Esophagus (tissue), 2 donors: ENCODE results near the gene SHMT1. TPM values are rescaled to one million over a fixed set of nuclear protein-coding genes. Genes with fewer than 3 reads are reported as not detected.

Experiments used
- H3K27ac ChIP-seq, 2 donors: one replicate each; pipeline ENCODE4 v1.5.1; 2013; ENCODE audit warnings: low read depth in 2 of 2, mild to moderate bottlenecking in 2 of 2, inconsistent platforms in 1 of 2, low read length in 1 of 2, moderate library complexity in 1 of 2
- H3K27me3 ChIP-seq, 2 donors: one replicate each; pipeline ENCODE4 v1.6.1; 2013; ENCODE audit warnings: low read length in 2 of 2, control low read depth in 1 of 2, mild to moderate bottlenecking in 1 of 2; ENCODE audit not compliant: insufficient read depth in 2 of 2, control insufficient read depth in 1 of 2
- H3K36me3 ChIP-seq, 2 donors: one replicate each; pipeline ENCODE4 v1.6.1; 2013; ENCODE audit warnings: low read length in 1 of 2; ENCODE audit not compliant: control insufficient read depth in 2 of 2, insufficient read depth in 2 of 2
- H3K4me1 ChIP-seq, 2 donors: one replicate each; pipeline ENCODE4 v1.6.1; 2013; ENCODE audit warnings: low read length in 1 of 2; ENCODE audit not compliant: control insufficient read depth in 2 of 2, insufficient read depth in 2 of 2
- H3K4me3 ChIP-seq, 2 donors: one replicate each; pipeline ENCODE4 v1.5.1; 2013; ENCODE audit warnings: low read length in 2 of 2, mild to moderate bottlenecking in 2 of 2, low read depth in 1 of 2, moderate library complexity in 1 of 2
- H3K9me3 ChIP-seq, 2 donors: one replicate each; pipeline ENCODE4 v1.6.1; 2013; ENCODE audit warnings: mild to moderate bottlenecking in 2 of 2, low read depth in 1 of 2, low read length in 1 of 2, moderate library complexity in 1 of 2; ENCODE audit not compliant: control insufficient read depth in 2 of 2, insufficient read depth in 1 of 2
- WGBS, 2 donors: extraction: QIAGEN DNeasy Blood & Tissue Kit; methylation state at CpG; one replicate each; pipeline ENCODE4 v1.1.7; 2013; 5-methylcytosine and 5-hydroxymethylcytosine counted together
- polyA plus RNA-seq, 2 donors: library from polyadenylated mRNA; stranded (reverse); fragments of 200-250 nt; gene quantifications; one replicate each; pipeline ENCODE4 v1.2.3, GENCODE V29; 2013
- donor health status: healthy with polysubstance abuse.
- donor health status: Bipolar disorder and iron deficiency.

Gene SHMT1
- polyA plus RNA-seq, 2 donors, result 70.8 to 73.6 TPM

DNA sequence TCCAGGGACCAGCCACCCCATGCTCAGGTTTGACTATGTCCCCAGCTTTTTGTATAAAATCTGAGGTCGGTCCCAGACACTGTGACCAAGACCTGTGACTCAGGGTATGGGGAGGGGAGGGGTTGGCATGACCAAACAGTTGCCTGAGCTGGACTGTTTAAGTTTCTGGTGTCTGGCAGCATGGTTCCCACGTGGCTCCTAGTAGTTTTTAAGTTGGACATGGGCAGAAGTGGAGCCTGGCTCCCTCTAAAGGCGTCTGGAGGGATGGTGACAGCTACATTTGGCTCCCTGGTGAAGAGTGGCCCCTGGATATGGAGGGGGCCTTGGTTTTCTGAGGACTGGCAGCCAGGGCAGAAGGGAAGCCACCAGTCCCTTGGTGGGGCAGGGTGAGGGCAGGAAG lies 40.3 kb downstream of the SHMT1 start:
- Histone ChIP-seq H3K4me3 (no peak overlapping the region), H3K27ac (no peak overlapping the region), H3K4me1 (peaks cover 4 to 7% of the 10 kb centered on the region in 2 donors), H3K9me3 (no peaks in the 10 kb centered on the region), H3K27me3 (no peaks in the 10 kb centered on the region), H3K36me3 (peaks cover 13 to 48% of the 10 kb centered on the region in 2 donors)
- WGBS, 2 donors, result 60 to 64% methylated on average over 3 of the region's 3 CpGs

DNA sequence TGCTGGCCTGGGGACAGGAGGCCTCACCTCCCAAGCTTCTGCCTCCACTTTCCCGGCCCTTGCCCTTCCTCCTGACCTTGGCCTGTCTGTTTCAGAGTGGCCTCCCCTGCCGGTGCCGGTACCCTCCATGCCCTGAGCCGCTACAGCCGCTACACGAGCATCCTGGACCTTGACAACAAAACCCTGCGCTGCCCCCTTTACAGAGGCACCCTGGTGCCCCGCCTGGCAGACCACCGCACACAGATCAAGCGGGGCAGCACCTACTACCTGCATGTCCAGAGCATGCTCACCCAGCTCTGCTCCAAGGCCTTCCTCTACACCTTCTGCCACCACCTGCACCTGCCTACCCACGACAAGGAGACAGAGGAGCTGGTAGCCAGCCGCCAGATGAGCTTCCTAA lies 40.8 kb downstream of the SHMT1 start:
- H3K36me3 ChIP-seq, result peaks cover 11 to 51% of the 10 kb centered on the region in 2 donors
- 91 to 92% methylated on average over 12 of the region's 12 CpGs for WGBS, 2 donors
- no peaks in the 10 kb centered on the region for H3K9me3 ChIP-seq
- no peaks in the 10 kb centered on the region for H3K27me3 ChIP-seq
- no peak overlapping the region for H3K4me3 ChIP-seq
- peaks cover 9 to 11% of the 10 kb centered on the region in 2 donors for H3K4me1 ChIP-seq
- H3K27ac ChIP-seq, result no peak overlapping the region

DNA sequence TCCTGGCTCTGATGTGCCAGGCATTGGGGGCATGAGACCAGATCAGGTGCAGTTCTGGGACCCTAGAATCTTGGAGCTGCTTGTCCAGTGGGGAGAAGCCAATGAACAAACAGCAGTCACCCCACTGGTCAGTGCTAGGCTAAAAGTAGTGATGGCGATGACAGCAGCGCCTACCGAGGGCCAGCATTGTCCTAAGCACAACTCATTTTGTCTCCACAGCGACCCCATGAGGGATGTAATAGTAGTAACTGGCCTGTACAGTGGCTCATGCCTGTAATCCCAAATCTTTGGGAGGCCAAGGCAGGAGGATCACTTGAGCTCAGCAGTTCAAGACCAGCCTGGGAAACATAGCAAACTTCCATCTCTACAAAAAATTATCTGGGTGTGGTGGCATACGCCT lies 42.0 kb downstream of the SHMT1 start:
- WGBS, 2 donors, result 74 to 78% methylated on average over 5 of the region's 5 CpGs
- H3K27ac ChIP-seq, result no peak overlapping the region
- no peaks in the 10 kb centered on the region for H3K27me3 ChIP-seq
- H3K36me3 ChIP-seq, result peaks cover 11 to 53% of the 10 kb centered on the region in 2 donors
- H3K4me3 ChIP-seq, result no peak overlapping the region
- H3K9me3 ChIP-seq, result no peaks in the 10 kb centered on the region
- H3K4me1 ChIP-seq, result peaks cover 12 to 17% of the 10 kb centered on the region in 2 donors

DNA sequence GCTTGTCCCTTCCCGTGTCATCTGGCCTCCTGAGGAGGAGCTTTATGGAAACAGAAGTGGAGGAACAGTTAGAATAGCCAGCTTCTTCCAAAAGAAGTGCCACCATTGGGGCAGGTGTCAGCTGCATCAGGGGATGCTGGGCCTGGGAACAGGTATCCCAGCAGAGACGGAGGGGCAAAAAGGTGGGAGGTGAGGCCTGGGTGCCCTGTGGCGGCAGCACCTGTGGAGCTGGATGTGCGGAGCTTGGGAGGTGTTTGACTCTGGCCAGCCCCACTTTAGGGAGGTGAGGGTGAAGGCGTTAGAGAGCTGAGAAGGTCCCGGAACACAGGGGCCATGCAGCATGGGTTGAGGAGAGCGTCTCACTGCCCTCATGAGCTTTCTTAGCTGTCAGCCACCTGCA lies 43.0 kb downstream of the SHMT1 start:
- Histone ChIP-seq H3K9me3 (no peaks in the 10 kb centered on the region), H3K4me1 (peaks cover 16 to 23% of the 10 kb centered on the region in 2 donors), H3K27ac (no peak overlapping the region), H3K4me3 (no peak overlapping the region), H3K27me3 (no peaks in the 10 kb centered on the region), H3K36me3 (peaks cover 11 to 51% of the 10 kb centered on the region in 2 donors)
- 81 to 85% methylated on average over 7 of the region's 7 CpGs for WGBS, 2 donors

DNA sequence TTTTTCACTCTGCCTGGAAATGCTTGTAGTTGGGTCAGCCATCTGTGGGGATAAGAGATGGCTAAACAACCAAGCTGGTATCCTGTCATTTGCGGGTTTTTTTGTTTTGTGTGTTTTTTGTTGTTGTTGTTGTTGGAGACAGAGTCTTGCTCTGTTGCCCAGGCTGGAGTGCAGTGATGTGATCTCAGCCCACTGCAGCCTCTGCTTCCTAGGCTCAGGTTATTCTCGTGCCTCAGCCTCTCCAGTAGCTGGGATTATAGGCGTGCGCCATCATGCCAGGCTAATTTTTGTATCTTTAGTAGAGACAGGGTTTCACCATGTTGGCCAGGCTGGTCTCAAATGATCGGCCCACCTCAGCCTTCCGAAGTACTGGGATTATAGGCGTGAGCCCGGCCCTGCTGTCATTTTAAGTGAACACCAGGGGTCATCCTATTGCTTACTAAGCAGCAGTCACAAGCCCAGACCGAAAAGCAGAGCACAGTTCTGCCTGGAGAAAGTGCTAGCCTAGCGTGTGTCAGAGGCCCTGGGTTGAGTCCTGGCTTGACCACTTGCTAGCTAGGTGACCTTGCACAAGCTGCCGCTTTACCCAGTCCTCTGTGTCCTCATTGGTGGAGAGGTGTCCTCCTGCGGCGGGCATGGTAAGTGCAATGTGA lies 43.6 kb downstream of the SHMT1 start:
- H3K4me3 ChIP-seq, result no peak overlapping the region
- 57 to 61% methylated on average over 13 of the region's 13 CpGs for WGBS, 2 donors
- no peaks in the 10 kb centered on the region for H3K27me3 ChIP-seq
- peaks cover 11 to 50% of the 10 kb centered on the region in 2 donors for H3K36me3 ChIP-seq
- no peak overlapping the region for H3K27ac ChIP-seq
- H3K9me3 ChIP-seq, result no peaks in the 10 kb centered on the region
- H3K4me1 ChIP-seq, result peaks cover 16 to 23% of the 10 kb centered on the region in 2 donors

DNA sequence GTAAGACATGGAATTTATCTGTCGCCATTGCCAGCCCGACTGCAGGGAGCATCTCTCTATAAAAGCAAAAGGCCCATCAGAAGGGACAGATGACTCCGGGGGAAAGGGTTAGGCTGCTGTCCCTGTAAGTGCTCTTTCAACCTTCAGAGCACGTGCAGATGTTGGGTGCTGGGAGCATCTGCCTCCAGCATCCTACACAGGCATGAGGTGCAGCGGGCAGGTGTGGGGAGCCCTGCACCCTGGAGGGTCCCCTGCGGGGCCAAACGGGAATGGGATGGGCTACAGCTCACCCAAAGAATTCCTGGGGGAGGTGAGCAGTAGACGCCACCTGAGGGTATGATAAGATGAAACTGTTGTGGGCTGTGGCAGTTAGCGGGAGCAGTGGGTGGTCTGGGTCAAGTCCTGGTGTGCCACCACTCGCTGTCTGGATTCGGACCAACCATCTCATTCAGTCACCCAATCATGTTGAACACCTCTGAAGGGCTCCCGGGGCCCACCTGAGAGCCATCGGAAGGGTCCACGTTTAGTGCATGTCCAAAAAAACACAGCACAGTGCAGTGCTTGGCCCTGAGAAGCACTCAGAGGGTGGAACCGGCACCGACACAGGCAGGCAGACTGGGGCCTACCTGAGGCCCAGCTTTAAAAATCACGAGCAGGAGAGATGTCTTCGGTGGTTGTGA lies 44.4 kb downstream of the SHMT1 start:
- Histone ChIP-seq H3K27ac (no peak overlapping the region), H3K4me3 (no peak overlapping the region), H3K9me3 (no peaks in the 10 kb centered on the region), H3K27me3 (no peaks in the 10 kb centered on the region), H3K4me1 (peaks cover 16 to 24% of the 10 kb centered on the region in 2 donors), H3K36me3 (peaks cover 11 to 41% of the 10 kb centered on the region in 2 donors)
- WGBS, 2 donors, result 72 to 79% methylated on average over 18 of the region's 18 CpGs

DNA sequence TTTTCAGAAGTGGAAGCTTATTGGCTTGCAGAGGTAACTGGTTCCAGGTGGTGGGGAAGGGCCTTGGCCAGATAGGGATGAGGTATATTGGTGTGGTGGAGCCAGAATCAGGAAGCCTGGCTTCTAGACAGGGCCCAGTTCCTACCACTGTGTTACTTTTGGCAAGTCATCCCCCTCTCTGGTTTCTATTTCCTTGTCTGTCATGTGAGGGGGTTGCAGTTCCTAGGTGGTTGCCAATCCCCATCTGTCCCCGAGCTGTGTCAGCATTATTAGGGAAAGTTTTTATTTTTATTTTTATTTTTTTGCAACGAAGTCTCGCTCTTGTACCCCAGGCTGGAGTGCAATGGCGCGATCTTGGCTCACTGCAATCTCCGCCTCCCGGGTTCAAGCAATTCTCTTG lies 45.2 kb downstream of the SHMT1 start:
- peaks cover 16 to 26% of the 10 kb centered on the region in 2 donors for H3K4me1 ChIP-seq
- H3K27me3 ChIP-seq, result no peaks in the 10 kb centered on the region
- no peak overlapping the region for H3K27ac ChIP-seq
- 84 to 90% methylated on average over 7 of the region's 7 CpGs for WGBS, 2 donors
- H3K36me3 ChIP-seq, result peaks cover 10 to 33% of the 10 kb centered on the region in 2 donors
- H3K4me3 ChIP-seq, result no peak overlapping the region
- no peaks in the 10 kb centered on the region for H3K9me3 ChIP-seq

DNA sequence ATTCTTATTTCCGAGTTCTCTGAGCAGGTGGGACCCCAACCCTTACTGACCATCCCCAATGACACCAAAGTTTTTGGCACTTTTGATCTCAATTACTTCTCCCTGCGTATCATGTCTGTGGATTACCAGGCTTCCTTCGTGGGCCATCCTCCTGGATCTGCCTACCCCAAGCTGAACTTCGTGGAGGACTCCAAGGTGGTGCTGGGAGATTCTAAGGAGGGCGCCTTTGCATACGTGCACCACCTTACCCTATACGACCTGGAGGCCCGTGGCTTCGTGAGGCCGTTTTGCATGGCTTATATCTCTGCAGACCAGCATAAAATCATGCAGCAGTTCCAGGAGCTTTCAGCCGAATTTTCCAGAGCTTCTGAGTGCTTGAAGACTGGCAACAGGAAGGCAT lies 47.4 kb downstream of the SHMT1 start:
- no peaks in the 10 kb centered on the region for H3K9me3 ChIP-seq
- WGBS, 2 donors, result 71 to 76% methylated on average over 11 of the region's 11 CpGs
- H3K4me3 ChIP-seq, result peak overlapping the region; percentile 76 to 82
- peak overlapping the region; percentile 95 to 96 for H3K27ac ChIP-seq
- peaks cover 16 to 26% of the 10 kb centered on the region in 2 donors for H3K4me1 ChIP-seq
- H3K27me3 ChIP-seq, result no peaks in the 10 kb centered on the region
- peaks cover 0 to 25% of the 10 kb centered on the region in 2 donors for H3K36me3 ChIP-seq

DNA sequence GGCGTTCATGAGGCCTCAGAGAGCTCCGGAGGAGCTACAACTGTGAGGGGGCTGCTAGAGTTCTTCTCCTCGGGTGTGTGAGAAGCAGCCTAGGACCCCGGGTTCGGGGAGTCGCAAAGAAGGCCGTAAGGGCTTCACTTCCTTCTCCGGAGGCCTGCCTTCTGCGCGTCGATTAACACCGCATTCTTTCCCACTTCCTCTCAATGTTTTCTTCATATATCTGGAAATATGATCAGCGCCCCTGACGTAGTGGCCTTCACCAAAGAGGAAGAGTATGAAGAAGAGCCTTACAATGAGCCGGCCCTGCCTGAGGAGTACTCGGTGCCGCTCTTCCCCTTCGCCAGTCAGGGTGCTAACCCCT lies 47.8 kb downstream of the SHMT1 start:
- Histone ChIP-seq H3K27ac (peak overlapping the region; percentile 95 to 96), H3K4me3 (peak overlapping the region; percentile 76 to 82), H3K4me1 (peaks cover 16 to 26% of the 10 kb centered on the region in 2 donors), H3K9me3 (no peaks in the 10 kb centered on the region), H3K36me3 (peaks cover 0 to 23% of the 10 kb centered on the region in 2 donors), H3K27me3 (no peaks in the 10 kb centered on the region)
- 6 to 12% methylated on average over 18 of the region's 18 CpGs for whole genome bisulfite sequencing, 2 donors
